SU-DHL-6 (cell line): ENCODE results near the gene RPS6KA5.

Experiments
- EZH2phosphoT487 ChIP-seq: fragments of 200-600 bp; sonication (generic), shearing (Covaris generic); conservative IDR thresholded peaks from 2 replicates; pipeline ENCODE4 v1.6.1; 2018; ENCODE audit warnings: mild to moderate bottlenecking, antibody characterized with exemption, low read length, moderate library complexity, mixed read lengths
- TF ChIP-seq, protein P1 (sequence below): fragments of 200-600 bp; sonication (generic); IDR thresholded peaks from one replicate; pipeline ENCODE4 v1.5.1; 2017; ENCODE audit warnings: antibody characterized with exemption, mild to moderate bottlenecking, low read length, moderate library complexity; ENCODE audit not compliant: insufficient read depth, poor library complexity, severe bottlenecking

DNA sequence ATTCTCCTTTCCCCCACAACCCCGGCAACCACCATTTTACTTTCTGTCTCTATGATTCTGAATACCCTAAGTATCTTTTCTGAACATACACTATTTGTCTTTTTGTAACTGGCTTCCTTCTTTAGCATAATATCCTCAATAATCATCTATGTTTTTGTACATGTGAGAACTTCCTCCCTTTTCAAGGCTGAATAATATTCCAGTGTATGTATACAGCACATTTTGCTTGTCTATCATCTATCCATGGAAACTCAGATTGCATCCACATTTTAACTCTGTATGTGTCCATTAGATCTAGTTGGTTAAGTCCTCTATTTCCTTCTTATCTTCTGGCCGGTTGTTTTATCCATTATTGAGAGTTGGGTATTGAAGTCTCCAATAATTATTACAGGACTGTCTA is 180.2 kb downstream of the RPS6KA5 start:
- TF ChIP-seq EZH2phosphoT487 = no peak
- TF ChIP-seq, protein P1, sequence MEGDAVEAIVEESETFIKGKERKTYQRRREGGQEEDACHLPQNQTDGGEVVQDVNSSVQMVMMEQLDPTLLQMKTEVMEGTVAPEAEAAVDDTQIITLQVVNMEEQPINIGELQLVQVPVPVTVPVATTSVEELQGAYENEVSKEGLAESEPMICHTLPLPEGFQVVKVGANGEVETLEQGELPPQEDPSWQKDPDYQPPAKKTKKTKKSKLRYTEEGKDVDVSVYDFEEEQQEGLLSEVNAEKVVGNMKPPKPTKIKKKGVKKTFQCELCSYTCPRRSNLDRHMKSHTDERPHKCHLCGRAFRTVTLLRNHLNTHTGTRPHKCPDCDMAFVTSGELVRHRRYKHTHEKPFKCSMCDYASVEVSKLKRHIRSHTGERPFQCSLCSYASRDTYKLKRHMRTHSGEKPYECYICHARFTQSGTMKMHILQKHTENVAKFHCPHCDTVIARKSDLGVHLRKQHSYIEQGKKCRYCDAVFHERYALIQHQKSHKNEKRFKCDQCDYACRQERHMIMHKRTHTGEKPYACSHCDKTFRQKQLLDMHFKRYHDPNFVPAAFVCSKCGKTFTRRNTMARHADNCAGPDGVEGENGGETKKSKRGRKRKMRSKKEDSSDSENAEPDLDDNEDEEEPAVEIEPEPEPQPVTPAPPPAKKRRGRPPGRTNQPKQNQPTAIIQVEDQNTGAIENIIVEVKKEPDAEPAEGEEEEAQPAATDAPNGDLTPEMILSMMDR = no peak
